ENCODE data around the gene VWA8. TPM values are rescaled to one million over a fixed set of nuclear protein-coding genes. Genes with fewer than 3 reads are reported as not detected.
A peak's percentile ranks its signal among the peaks of the same experiment; 100 is the strongest.

VWA8 gene
- total RNA-seq, 1 donor from 2014 or later, result 19.6 TPM

- peaks cover 3% of the 10 kb centered on the region for H3K36me3 Mint-ChIP-seq
- H3K9me3 Mint-ChIP-seq, result no peaks in the 10 kb centered on the region
- H3K27me3 Mint-ChIP-seq, result no peaks in the 10 kb centered on the region
- H3K4me3 Mint-ChIP-seq, result no peak overlapping the region
- TF ChIP-seq CTCF (conservative IDR thresholded peaks at IDR 0.05), result peak; percentile 31
- H3K4me1 Mint-ChIP-seq (ENCODE audit: unreplicated experiment), result peaks cover 17% of the 10 kb centered on the region
- H3K27ac Mint-ChIP-seq, result no peak overlapping the region
- DNase-seq (ENCODE audit: extremely low spot score, unreplicated experiment), result no peak
These were observed 391.9 kb downstream of the VWA8 start for GRCh38 chr13:41568972-41569351.

GRCh38 chr13:41568143-41568971 lies 392.6 kb downstream of the VWA8 start:
- Mint-ChIP-seq H3K27ac (no peak overlapping the region), H3K4me1 (ENCODE audit: unreplicated experiment) (peaks cover 23% of the 10 kb centered on the region), H3K4me3 (no peak overlapping the region), H3K27me3 (no peaks in the 10 kb centered on the region), H3K36me3 (peaks cover 3% of the 10 kb centered on the region), H3K9me3 (no peaks in the 10 kb centered on the region)
- no peak for TF ChIP-seq CTCF (conservative IDR thresholded peaks at IDR 0.05)
- no peak for DNase-seq (ENCODE audit: extremely low spot score, unreplicated experiment)

- Mint-ChIP-seq H3K27me3 (no peaks in the 10 kb centered on the region), H3K4me3 (no peak overlapping the region), H3K36me3 (peaks cover 3% of the 10 kb centered on the region), H3K27ac (no peak overlapping the region), H3K9me3 (no peaks in the 10 kb centered on the region), H3K4me1 (ENCODE audit: unreplicated experiment) (peaks cover 32% of the 10 kb centered on the region)
- no peak for DNase-seq (ENCODE audit: extremely low spot score, unreplicated experiment)
- TF ChIP-seq CTCF (conservative IDR thresholded peaks at IDR 0.05), result no peak
These were observed 393.5 kb downstream of the VWA8 start for GRCh38 chr13:41567363-41567762.

GRCh38 chr13:41565846-41566245 lies 395.1 kb downstream of the VWA8 start:
- Mint-ChIP-seq H3K9me3 (no peaks in the 10 kb centered on the region), H3K27ac (peak overlapping the region; percentile 5), H3K4me1 (ENCODE audit: unreplicated experiment) (peaks cover 45% of the 10 kb centered on the region), H3K4me3 (no peak overlapping the region), H3K27me3 (no peaks in the 10 kb centered on the region), H3K36me3 (peaks cover 3% of the 10 kb centered on the region)
- no peak for TF ChIP-seq CTCF (conservative IDR thresholded peaks at IDR 0.05)
- no peak for DNase-seq (ENCODE audit: extremely low spot score, unreplicated experiment)

- no peak for DNase-seq (ENCODE audit: extremely low spot score, unreplicated experiment)
- peak overlapping the region; percentile 27 for H3K27ac Mint-ChIP-seq
- H3K4me3 Mint-ChIP-seq, result peak overlapping the region; percentile 52
These were observed 395.7 kb downstream of the VWA8 start for GRCh38 chr13:41565216-41565615.

More at GRCh38 chr13:41565216-41565615, 395.7 kb downstream of the VWA8 start:
- H3K36me3 Mint-ChIP-seq, result no peaks in the 10 kb centered on the region
- peaks cover 45% of the 10 kb centered on the region for H3K4me1 Mint-ChIP-seq (ENCODE audit: unreplicated experiment)
- no peaks in the 10 kb centered on the region for H3K9me3 Mint-ChIP-seq
- no peak for TF ChIP-seq CTCF (conservative IDR thresholded peaks at IDR 0.05)
- H3K27me3 Mint-ChIP-seq, result no peaks in the 10 kb centered on the region

All from type B pancreatic cell (in vitro differentiated cells).